Left lobe of liver (tissue), 2 donors: ENCODE results near the gene WDR55. TPM values are rescaled to one million over a fixed set of nuclear protein-coding genes. Genes with fewer than 3 reads are reported as not detected.
"Not testable (repeated sequence)": the region's sequence is repeated elsewhere in the genome, so short reads cannot be mapped to it uniquely, and the experiment has no call there.

Source experiments
- ATAC-seq: fragments of 200-7000 bp; cut with Tn5 transposase; one replicate; pipeline ENCODE4 v1.9.1; 2020; ENCODE audit warnings: mild to moderate bottlenecking, moderate library complexity
- DNase-seq: peaks from one replicate; pipeline ENCODE4 v3.0.0-alpha.2; 2020; ENCODE audit warnings: low spot score
- total RNA-seq: library from RNA; stranded (reverse); gene quantifications from one replicate; pipeline ENCODE4 v1.2.1, GENCODE V29; 2021
- donor health status: DM: no; HTN: no; CAD: no; lungs with moderate emphysema.
- donor health status: DM: no; HTN: yes; CAD: no.

Gene WDR55
- total RNA-seq, 1 donor from 2014 or later = 17.8 TPM

GRCh38 chr5:140642718-140643117 lies 22.0 kb upstream of the WDR55 start:
- DNase-seq = peak; percentile 78

GRCh38 chr5:140647042-140647419 lies 17.7 kb upstream of the WDR55 start:
- ATAC-seq (peak; percentile 14), DNase-seq (no peak)

More at GRCh38 chr5:140642718-140643117, 22.0 kb upstream of the WDR55 start:
- ATAC-seq = peak; percentile 6

- DNase-seq (no peak), ATAC-seq (no peak)
Observed at GRCh38 chr5:140658870-140659269, 5.8 kb upstream of the WDR55 start.

- not testable (repeated sequence) for DNase-seq, ATAC-seq
Observed at GRCh38 chr5:140660371-140660770, 4.3 kb upstream of the WDR55 start.

GRCh38 chr5:140664030-140664358 lies 710 bp upstream of the WDR55 start:
- ATAC-seq (peak; percentile 35), DNase-seq (no peak)

- DNase-seq = not testable (repeated sequence)
- ATAC-seq = peak; percentile 9
Observed at GRCh38 chr5:140671035-140671434, 6.3 kb downstream of the WDR55 start.

- ATAC-seq (no peak), DNase-seq (no peak)
Observed at GRCh38 chr5:140671472-140672125, 6.9 kb downstream of the WDR55 start.

- DNase-seq (no peak), ATAC-seq (peak; percentile 34)
Observed at GRCh38 chr5:140672455-140673186, 7.9 kb downstream of the WDR55 start.

- ATAC-seq (no peak), DNase-seq (no peak)
Observed at GRCh38 chr5:140673187-140673976, 8.7 kb downstream of the WDR55 start, which contains the start of gene DND1. TSS of gene DND1 (minus strand) at chr5:140673576. CDS start at chr5:140673542, 34 bp downstream.

GRCh38 chr5:140674211-140674610 lies 9.5 kb downstream of the WDR55 start:
- ATAC-seq = no peak

GRCh38 chr5:140674629-140675028 lies 9.9 kb downstream of the WDR55 start:
- ATAC-seq (no peak), DNase-seq (no peak)

More at GRCh38 chr5:140674211-140674610, 9.5 kb downstream of the WDR55 start:
- no peak for DNase-seq

- ATAC-seq = no peak
- DNase-seq = no peak
Observed at GRCh38 chr5:140677947-140678346, 13.2 kb downstream of the WDR55 start.

GRCh38 chr5:140678993-140679392 lies 14.3 kb downstream of the WDR55 start:
- DNase-seq (no peak), ATAC-seq (no peak)

- ATAC-seq = peak; percentile 4
- no peak for DNase-seq
Observed at GRCh38 chr5:140690376-140690932, 25.8 kb downstream of the WDR55 start.

- ATAC-seq (peak; percentile 97), DNase-seq (peak; percentile 93)
Observed at GRCh38 chr5:140690941-140691924, 26.5 kb downstream of the WDR55 start, which contains the start of the genes HARS1 and HARS2. TSS of gene HARS1 (minus strand) at chr5:140691370. CDS start at chr5:140691304, 66 bp downstream. TSS of gene HARS2 (plus strand) at chr5:140691455. CDS start at chr5:140691649, 194 bp downstream.

GRCh38 chr5:140694276-140694675 lies 29.6 kb downstream of the WDR55 start:
- ATAC-seq (no peak), DNase-seq (no peak)

GRCh38 chr5:140696891-140697492 lies 32.3 kb downstream of the WDR55 start:
- DNase-seq = no peak

GRCh38 chr5:140700177-140701144 lies 35.8 kb downstream of the WDR55 start, which contains the start of gene ZMAT2:
TSS of gene ZMAT2 (plus strand) at chr5:140700447. CDS start at chr5:140700461, 14 bp downstream.
- DNase-seq (peak; percentile 97), ATAC-seq (peak; percentile 99)

More at GRCh38 chr5:140696891-140697492, 32.3 kb downstream of the WDR55 start:
- ATAC-seq = no peak
